AG10803 (cell line): ENCODE measurements around the gene ANO6.

Experiments used
- DNase-seq: peaks from one replicate; pipeline ENCODE4 v3.0.0; 2010; ENCODE audit warnings: low read depth
- H3K4me3 ChIP-seq: 2 replicates; pipeline ENCODE4 v1.5.1; 2011; ENCODE audit warnings: mild to moderate bottlenecking, low read length, control low read depth
- TF ChIP-seq, protein P1 (sequence below): conservative IDR thresholded peaks from 2 replicates; pipeline ENCODE4 v1.5.1; 2011; ENCODE audit warnings: mild to moderate bottlenecking, low read length, control low read depth, inconsistent platforms

The ANO6 gene

DNA sequence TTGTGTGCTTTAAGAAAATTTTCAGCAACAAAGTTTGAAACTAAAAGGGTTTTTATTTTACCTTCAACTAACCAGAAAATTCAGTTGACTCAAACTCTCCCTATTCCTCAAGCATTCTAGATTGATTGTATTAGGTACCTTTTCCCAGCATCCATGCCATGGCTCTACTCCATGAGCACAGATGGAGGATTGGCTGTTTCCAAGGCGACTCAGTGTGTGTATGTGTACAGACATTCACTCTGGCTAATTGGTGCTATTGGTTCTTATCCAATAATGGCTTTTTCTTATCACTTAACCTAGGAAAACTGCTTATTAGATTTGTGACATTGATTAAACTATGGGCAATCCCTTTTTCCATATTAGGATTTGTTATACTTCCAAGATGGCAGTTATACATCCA lies 202.6 kb downstream of the ANO6 start:
- H3K4me3 ChIP-seq: no peak overlapping the region
- TF ChIP-seq, protein P1, sequence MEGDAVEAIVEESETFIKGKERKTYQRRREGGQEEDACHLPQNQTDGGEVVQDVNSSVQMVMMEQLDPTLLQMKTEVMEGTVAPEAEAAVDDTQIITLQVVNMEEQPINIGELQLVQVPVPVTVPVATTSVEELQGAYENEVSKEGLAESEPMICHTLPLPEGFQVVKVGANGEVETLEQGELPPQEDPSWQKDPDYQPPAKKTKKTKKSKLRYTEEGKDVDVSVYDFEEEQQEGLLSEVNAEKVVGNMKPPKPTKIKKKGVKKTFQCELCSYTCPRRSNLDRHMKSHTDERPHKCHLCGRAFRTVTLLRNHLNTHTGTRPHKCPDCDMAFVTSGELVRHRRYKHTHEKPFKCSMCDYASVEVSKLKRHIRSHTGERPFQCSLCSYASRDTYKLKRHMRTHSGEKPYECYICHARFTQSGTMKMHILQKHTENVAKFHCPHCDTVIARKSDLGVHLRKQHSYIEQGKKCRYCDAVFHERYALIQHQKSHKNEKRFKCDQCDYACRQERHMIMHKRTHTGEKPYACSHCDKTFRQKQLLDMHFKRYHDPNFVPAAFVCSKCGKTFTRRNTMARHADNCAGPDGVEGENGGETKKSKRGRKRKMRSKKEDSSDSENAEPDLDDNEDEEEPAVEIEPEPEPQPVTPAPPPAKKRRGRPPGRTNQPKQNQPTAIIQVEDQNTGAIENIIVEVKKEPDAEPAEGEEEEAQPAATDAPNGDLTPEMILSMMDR: no peak
- DNase-seq: no peak

DNA sequence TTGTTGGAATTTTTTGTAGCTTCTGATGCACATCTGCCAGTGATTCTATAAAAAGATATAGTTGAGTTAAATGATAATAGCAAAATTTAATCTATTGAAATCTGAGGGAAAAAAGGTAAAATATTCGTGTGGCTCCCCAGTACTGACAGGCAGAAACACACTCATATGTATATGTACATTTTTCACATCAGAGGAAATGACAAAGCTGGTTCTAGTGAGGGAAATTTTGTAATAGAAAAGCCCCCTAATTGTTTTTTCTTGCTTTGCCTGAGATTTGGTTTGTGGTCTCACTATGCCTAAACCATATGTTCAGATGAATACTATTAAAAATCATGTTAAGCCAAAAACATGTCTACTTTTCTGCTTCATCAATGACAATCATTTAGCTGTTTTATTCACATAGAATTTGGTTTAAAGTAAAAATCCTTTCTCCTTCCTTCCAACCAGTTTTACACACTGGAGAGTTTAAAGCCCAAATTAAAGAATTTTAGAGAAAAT lies 203.5 kb downstream of the ANO6 start:
- TF ChIP-seq, protein P1: no peak
- DNase-seq: no peak
- no peak overlapping the region for H3K4me3 ChIP-seq

DNA sequence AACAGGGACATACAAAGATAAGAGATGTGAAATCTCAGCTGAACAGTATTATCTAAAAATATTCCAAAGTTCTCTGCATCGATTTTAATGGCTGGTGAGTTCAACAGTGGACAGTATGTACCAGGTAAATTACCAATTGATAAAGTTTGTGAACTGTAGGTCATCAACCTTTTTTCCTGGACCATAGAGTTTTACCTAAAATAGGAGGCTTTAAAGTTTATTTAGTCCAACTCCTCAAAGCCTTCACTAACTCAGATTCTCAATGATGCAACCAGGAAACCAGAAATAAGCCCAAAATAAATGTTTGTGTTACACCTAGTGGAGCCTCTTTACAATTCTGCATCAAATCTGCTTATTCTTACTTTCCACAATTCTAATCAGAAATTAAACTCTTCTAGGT lies 205.8 kb downstream of the ANO6 start:
- TF ChIP-seq, protein P1: no peak
- H3K4me3 ChIP-seq: no peak overlapping the region
- no peak for DNase-seq

DNA sequence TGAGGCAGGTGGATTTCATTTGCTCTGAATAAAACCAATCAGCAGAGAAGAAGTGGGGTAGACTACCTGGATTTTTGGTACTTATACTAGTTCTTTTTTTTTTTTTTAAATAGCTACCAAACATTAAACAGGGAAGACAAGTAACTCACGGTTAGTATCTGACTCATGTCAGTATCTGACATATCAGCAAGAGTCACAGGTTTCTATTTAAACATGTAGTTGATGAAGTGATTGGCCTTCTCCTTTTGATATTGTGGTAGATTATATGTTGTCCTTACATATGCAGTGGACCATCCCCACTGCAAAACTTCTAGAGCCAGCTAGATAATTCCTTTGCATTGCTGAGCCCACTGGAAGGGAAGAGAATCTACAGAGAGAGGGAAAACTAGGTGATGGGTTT lies 208.0 kb downstream of the ANO6 start:
- DNase-seq: no peak
- TF ChIP-seq, protein P1: no peak
- no peak overlapping the region for H3K4me3 ChIP-seq

DNA sequence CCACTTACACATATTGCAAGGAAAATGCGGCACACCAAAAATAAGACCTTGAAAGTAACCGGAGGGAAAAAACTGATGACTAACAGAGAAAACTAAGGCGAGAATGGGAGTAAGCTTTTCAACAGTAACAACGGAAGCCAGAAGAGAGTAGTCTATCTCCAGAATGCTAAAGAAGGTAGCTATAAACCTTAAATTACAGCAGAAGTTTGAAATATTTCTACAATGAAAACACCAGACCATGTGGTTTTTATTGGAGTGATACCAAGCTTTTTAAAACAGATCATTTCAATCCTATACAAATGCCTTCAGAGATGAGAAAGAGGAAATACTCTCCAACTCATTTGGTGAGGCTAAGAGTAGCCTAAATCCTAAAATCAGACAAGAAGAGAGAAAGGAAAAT lies 209.5 kb downstream of the ANO6 start:
- DNase-seq: peak; percentile 74
- TF ChIP-seq, protein P1: no peak
- no peak overlapping the region for H3K4me3 ChIP-seq

DNA sequence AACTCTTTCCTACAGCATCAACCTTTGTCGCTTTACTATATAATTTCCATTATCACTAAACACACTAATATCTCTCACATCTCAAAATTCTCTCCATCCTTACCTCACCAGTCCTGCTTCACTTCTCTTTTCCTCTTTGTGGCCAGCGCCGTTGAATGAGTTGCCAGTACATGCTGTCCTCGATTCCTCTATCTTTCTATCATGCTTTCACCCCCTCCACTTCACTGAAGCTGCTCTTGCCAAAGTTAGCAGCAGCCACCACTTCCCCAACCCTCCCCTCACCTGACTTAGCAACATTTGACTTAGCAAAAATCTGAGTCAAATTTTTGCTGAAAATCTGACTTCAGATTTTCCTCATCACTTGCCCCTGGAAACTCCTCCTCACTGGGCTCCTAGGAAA lies 210.4 kb downstream of the ANO6 start:
- TF ChIP-seq, protein P1: no peak
- DNase-seq: no peak
- no peak overlapping the region for H3K4me3 ChIP-seq

DNA sequence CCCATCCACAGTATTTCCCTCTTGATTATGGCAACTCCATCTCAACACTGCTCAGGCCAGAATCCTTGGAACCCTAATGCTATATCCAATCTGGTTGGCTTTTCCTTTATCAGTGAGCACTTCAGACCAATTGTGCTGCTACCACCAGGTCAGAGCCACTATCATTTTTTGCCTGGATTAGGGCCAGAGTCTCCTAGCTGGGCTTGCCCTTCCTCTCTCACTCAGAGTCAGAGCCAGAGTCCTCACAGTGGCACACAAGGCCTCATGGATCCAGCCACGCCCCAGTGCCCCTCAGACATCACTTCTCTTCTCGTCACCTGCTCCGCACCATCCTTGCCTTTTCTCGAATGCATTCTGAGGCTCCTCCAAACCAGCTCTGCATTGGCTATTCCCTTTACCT lies 211.1 kb downstream of the ANO6 start:
- DNase-seq: no peak
- H3K4me3 ChIP-seq: no peak overlapping the region
- TF ChIP-seq, protein P1: no peak
